B cell (primary cell): ENCODE data around the gene AK3. TPM values are rescaled to one million over a fixed set of nuclear protein-coding genes. Genes with fewer than 3 reads are reported as not detected.
"Not testable (repeated sequence)": the region's sequence is repeated elsewhere in the genome, so short reads cannot be mapped to it uniquely, and the experiment has no call there.

Experiments used
- ATAC-seq: fragments of 200-7000 bp; cut with Tn5 transposase; one replicate; pipeline ENCODE4 v1.10.0; 2021; ENCODE audit warnings: low read depth, mild to moderate bottlenecking, moderate number of reproducible peaks, moderate library complexity
- CTCF ChIA-PET: fragments of 350-600 bp; sonication (Branson Sonifier 250); formaldehyde crosslinking; loops from one replicate; lab custom pipeline; 2021; ENCODE audit warnings: antibody characterized with exemption, inconsistent platforms; lab: Charles Lee
- POLR2A ChIA-PET: fragments of 350-600 bp; sonication (Branson Sonifier 250); formaldehyde crosslinking; loops from one replicate; lab custom pipeline; 2021; ENCODE audit warnings: antibody characterized with exemption; lab: Charles Lee
- DNase-seq: peaks from one replicate; pipeline ENCODE4 v3.0.0; 2013
- H2AFZ ChIP-seq: 2 replicates; pipeline ENCODE4 v1.6.1; 2012; ENCODE audit warnings: mild to moderate bottlenecking, low read depth, low read length; ENCODE audit not compliant: insufficient read depth, poor library complexity, severe bottlenecking
- H3K27ac ChIP-seq, 2 donors: 1 replicate in 1 of 2; 2 replicates in 1 of 2; pipeline ENCODE4 v1.5.1; 2012 to 2013; ENCODE audit warnings: low read length in 2 of 2, mild to moderate bottlenecking in 2 of 2, moderate library complexity in 1 of 2
- H3K27me3 ChIP-seq, 4 experiments: fragments of 200-600 bp in 1 of 4; sonication (generic) in 1 of 4; replicated peaks in 1 of 4; 1 replicate in 2 of 4; 2 replicates in 2 of 4; pipeline versions ENCODE4 v1.6.1 to v1.7.0; 2013 to 2016; ENCODE audit warnings: low read length in 3 of 4, mild to moderate bottlenecking in 2 of 4, mixed read lengths in 1 of 4, moderate library complexity in 1 of 4; ENCODE audit not compliant: insufficient read depth in 4 of 4, control insufficient read depth in 3 of 4; ENCODE audit errors: control extremely low read depth in 1 of 4
- H3K36me3 ChIP-seq, 2 experiments: replicated peaks in 1 of 2; 1 replicate in 1 of 2; 2 replicates in 1 of 2; pipeline versions ENCODE4 v1.6.1 to v1.7.1; 2013; ENCODE audit warnings: low read length in 1 of 2; ENCODE audit not compliant: insufficient read depth in 2 of 2, control insufficient read depth in 1 of 2; ENCODE audit errors: control extremely low read depth in 1 of 2, extremely low read depth in 1 of 2
- H3K4me1 ChIP-seq, 2 donors: fragments of 200-600 bp in 1 of 2; sonication (generic) in 1 of 2; 1 replicate in 1 of 2; 2 replicates in 1 of 2; pipeline versions ENCODE4 v1.5.1 to v1.6.1; 2013 to 2017; ENCODE audit warnings: low read length in 2 of 2; ENCODE audit not compliant: control insufficient read depth in 2 of 2, insufficient read depth in 2 of 2
- H3K4me2 ChIP-seq: replicated peaks from 2 replicates; pipeline ENCODE3; 2012; ENCODE audit warnings: mild to moderate bottlenecking, low read depth, low read length; ENCODE audit not compliant: poor library complexity, severe bottlenecking
- H3K4me3 ChIP-seq, 5 experiments: fragments of 200-600 bp in 1 of 5; sonication (generic) in 1 of 5; 1 replicate in 3 of 5; 2 replicates in 2 of 5; pipeline versions ENCODE4 v1.5.1 to v1.7.0; 2011 to 2016; ENCODE audit warnings: low read length in 4 of 5, mild to moderate bottlenecking in 4 of 5, low read depth in 2 of 5, control low read depth in 1 of 5, moderate library complexity in 1 of 5; ENCODE audit not compliant: insufficient read depth in 1 of 5; ENCODE audit errors: control extremely low read depth in 1 of 5, extremely low read depth in 1 of 5
- H3K79me2 ChIP-seq: fragments of 200-600 bp; sonication (generic); one replicate; pipeline ENCODE4 v1.6.0; 2016; ENCODE audit warnings: low read length; ENCODE audit not compliant: control insufficient read depth, insufficient read depth
- H3K9ac ChIP-seq: fragments of 200-600 bp; sonication (generic); 2 replicates; pipeline ENCODE4 v1.6.1; 2017; ENCODE audit warnings: mild to moderate bottlenecking, low read length, moderate library complexity
- H3K9me3 ChIP-seq, 3 donors: one replicate each; pipeline versions ENCODE4 v1.6.1 to v1.7.1; 2013; ENCODE audit warnings: low read length in 2 of 3; ENCODE audit not compliant: control insufficient read depth in 2 of 3, insufficient read depth in 1 of 3; ENCODE audit errors: control extremely low read depth in 1 of 3
- H4K20me1 ChIP-seq: 2 replicates; pipeline ENCODE4 v1.6.0; 2012; ENCODE audit warnings: mild to moderate bottlenecking, low read length; ENCODE audit not compliant: insufficient read depth, control insufficient read depth, poor library complexity, severe bottlenecking
- H3K27ac Mint-ChIP-seq: one replicate; pipeline ENCODE4 v1.8.0; 2021; ENCODE audit warnings: mixed read lengths
- H3K27me3 Mint-ChIP-seq: one replicate; pipeline ENCODE4 v1.8.0; 2021; ENCODE audit warnings: mixed read lengths
- H3K4me1 Mint-ChIP-seq: one replicate; pipeline ENCODE4 v1.8.0; 2021; ENCODE audit warnings: mixed read lengths
- H3K4me3 Mint-ChIP-seq: one replicate; pipeline ENCODE4 v1.8.0; 2021; ENCODE audit warnings: mixed read lengths
- H3K9me3 Mint-ChIP-seq: one replicate; pipeline ENCODE4 v1.8.0; 2022; ENCODE audit warnings: mixed read lengths; ENCODE audit not compliant: insufficient read depth
- EZH2 ChIP-seq: IDR thresholded peaks from 2 replicates; pipeline ENCODE4 v1.6.1; 2012; ENCODE audit warnings: borderline replicate concordance, low read depth, mild to moderate bottlenecking, moderate library complexity, low read length; ENCODE audit not compliant: insufficient read depth, poor library complexity, severe bottlenecking
- WGBS: methylation state at CpG from one replicate; pipeline ENCODE4 v1.1.5; 2013; ENCODE audit warnings: missing lambda C conversion rate; ENCODE audit not compliant: insufficient coverage; 5-methylcytosine and 5-hydroxymethylcytosine counted together
- intact Hi-C: fragments of 100-400 bp; cut with micrococcal nuclease; formaldehyde crosslinking; loops from one replicate; pipeline ENCODE4 v1.10.0; 2022
- polyA plus RNA-seq: library from polyadenylated mRNA; depleted of rRNA; stranded (reverse); fragments of >200 nt; gene quantifications from 2 replicates; pipeline ENCODE4 v1.2.3, GENCODE V29; 2012
- total RNA-seq, 2 donors: library from RNA; stranded (reverse); fragments of 120-200 nt in 1 of 2; gene quantifications; 1 replicate in 1 of 2; 2 replicates in 1 of 2; pipeline versions ENCODE4 v1.2.3 to v1.2.4, GENCODE V29; 2013 to 2022
- TF ChIP-seq, protein P1 (sequence below): fragments of 200-600 bp; IDR thresholded peaks from one replicate; pipeline ENCODE4 v1.8.0; 2022; ENCODE audit warnings: antibody characterized with exemption, mild to moderate bottlenecking

AK3 gene
- total and polyA plus RNA-seq, 2 donors (not counting 1 experiment from before 2014, with no cell fraction given) = 9.9 to 22.9 TPM

DNA sequence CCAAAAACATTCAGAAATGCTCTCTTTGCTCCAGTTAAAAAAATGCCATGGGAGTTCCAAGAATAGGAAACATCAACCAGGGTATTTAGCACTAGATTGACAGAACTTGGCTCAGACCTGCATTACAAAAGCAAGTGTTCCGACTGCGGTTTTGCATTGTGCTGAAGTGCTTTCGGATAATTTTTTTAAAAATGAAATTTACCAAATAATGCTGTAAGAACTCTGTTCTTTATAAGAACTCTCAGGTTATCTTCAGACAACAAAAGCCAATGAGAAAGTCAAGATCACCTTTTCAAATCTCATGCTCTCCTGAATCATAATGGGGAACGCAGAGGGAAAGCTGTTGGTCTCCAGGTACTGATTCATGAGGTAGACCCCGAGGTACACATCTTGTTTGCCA lies 79.4 kb downstream of the AK3 start:
- peak overlapping the region; percentile 80 for H2AFZ ChIP-seq
- Mint-ChIP-seq H3K9me3 (no peaks in the 10 kb centered on the region), H3K4me3 (peak overlapping the region; percentile 96), H3K27me3 (peaks cover 6% of the 10 kb centered on the region), H3K27ac (peak overlapping the region; percentile 91), H3K4me1 (peaks cover 46% of the 10 kb centered on the region)
- POLR2A ChIA-PET = no interaction called here
- H3K9ac ChIP-seq = peak overlapping the region; percentile 73
- H3K27me3 ChIP-seq = peaks cover 0 to 1% (median 0%) of the 10 kb centered on the region in 4 experiments
- peak overlapping the region; percentile 42 to 57 for H3K27ac ChIP-seq
- H3K79me2 ChIP-seq = no peaks in the 10 kb centered on the region
- DNase-seq = no peak
- H3K9me3 ChIP-seq = no peaks in the 10 kb centered on the region
- CTCF ChIA-PET = no interaction called here
- H3K4me2 ChIP-seq = peak overlapping the region; percentile 85
- H3K36me3 ChIP-seq = no peaks in the 10 kb centered on the region
- intact Hi-C loops = loop anchor here (1.0 to 5.0 kb wide), 4 partner anchors 18 to 326 kb away; partner anchors contain the start of genes AK3, CDC37L1, JAK2 and RCL1
- 0% methylated on average over 3 of the region's 5 CpGs for WGBS
- no peak for ATAC-seq
- H3K4me1 ChIP-seq = peaks cover 45 to 47% of the 10 kb centered on the region in 2 donors
- H4K20me1 ChIP-seq = no peaks in the 10 kb centered on the region
- peak overlapping the region in 4 of 5 experiments; percentile 73 to 92 (median 76) for H3K4me3 ChIP-seq
- TF ChIP-seq, protein P1, sequence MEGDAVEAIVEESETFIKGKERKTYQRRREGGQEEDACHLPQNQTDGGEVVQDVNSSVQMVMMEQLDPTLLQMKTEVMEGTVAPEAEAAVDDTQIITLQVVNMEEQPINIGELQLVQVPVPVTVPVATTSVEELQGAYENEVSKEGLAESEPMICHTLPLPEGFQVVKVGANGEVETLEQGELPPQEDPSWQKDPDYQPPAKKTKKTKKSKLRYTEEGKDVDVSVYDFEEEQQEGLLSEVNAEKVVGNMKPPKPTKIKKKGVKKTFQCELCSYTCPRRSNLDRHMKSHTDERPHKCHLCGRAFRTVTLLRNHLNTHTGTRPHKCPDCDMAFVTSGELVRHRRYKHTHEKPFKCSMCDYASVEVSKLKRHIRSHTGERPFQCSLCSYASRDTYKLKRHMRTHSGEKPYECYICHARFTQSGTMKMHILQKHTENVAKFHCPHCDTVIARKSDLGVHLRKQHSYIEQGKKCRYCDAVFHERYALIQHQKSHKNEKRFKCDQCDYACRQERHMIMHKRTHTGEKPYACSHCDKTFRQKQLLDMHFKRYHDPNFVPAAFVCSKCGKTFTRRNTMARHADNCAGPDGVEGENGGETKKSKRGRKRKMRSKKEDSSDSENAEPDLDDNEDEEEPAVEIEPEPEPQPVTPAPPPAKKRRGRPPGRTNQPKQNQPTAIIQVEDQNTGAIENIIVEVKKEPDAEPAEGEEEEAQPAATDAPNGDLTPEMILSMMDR = no peak
- TF ChIP-seq EZH2 = no peak

DNA sequence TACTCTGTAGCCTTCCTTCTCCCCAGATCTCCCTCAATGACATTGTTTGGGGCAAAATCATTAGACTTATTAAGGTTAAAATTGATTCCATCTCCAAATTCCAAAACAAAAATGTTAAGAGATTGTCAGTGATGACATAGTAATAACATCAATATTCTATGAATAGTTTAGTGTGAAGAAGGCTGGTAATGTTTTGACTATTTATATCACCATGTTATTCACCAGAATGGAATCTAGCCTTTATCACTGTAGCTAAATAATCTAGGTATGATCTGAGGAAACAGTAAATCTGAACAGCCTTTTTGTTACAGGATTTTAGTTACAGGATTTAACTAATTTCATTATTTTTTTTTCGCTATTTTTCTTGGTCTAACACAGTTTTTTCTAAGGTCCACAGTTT lies 79.8 kb downstream of the AK3 start:
- Mint-ChIP-seq H3K27ac (no peak overlapping the region), H3K9me3 (no peaks in the 10 kb centered on the region), H3K27me3 (peaks cover 2% of the 10 kb centered on the region), H3K4me1 (peaks cover 42% of the 10 kb centered on the region), H3K4me3 (no peak overlapping the region)
- no CpG with 5 or more reads among the region's 1 CpG for WGBS
- H3K9me3 ChIP-seq = no peaks in the 10 kb centered on the region
- no peak overlapping the region for H3K9ac ChIP-seq
- no peaks in the 10 kb centered on the region for H3K79me2 ChIP-seq
- H2AFZ ChIP-seq = peak overlapping the region; percentile 80
- CTCF ChIA-PET = no interaction called here
- DNase-seq (no peak), ATAC-seq (no peak)
- no peaks in the 10 kb centered on the region for H3K27me3 ChIP-seq
- intact Hi-C loops = loop anchor here (5.0 kb wide), 2 partner anchors 131 to 326 kb away; partner anchors contain the start of genes JAK2 and RCL1
- no peak overlapping the region for H3K4me3 ChIP-seq
- peaks cover 40 to 42% of the 10 kb centered on the region in 2 donors for H3K4me1 ChIP-seq
- H3K36me3 ChIP-seq = no peaks in the 10 kb centered on the region
- no peaks in the 10 kb centered on the region for H4K20me1 ChIP-seq
- POLR2A ChIA-PET = no interaction called here
- H3K4me2 ChIP-seq = peak overlapping the region; percentile 85
- TF ChIP-seq, protein P1 = no peak
- no peak for TF ChIP-seq EZH2
- no peak overlapping the region for H3K27ac ChIP-seq

DNA sequence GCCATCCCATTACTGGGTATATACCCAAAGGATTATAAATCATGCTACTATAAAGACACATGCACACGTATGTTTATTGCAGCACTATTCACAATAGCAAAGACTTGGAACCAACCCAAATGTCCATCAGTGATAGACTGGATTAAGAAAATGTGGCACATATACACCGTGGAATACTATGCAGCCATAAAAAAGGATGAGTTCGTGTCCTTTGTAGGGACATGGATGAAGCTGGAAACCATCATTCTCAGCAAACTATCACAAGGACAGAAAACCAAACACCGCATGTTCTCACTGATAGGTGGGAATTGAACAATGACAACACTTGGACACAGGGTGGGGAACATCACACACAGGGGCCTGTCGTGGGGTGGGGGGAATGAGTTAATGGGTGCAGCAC lies 80.3 kb downstream of the AK3 start:
- ATAC-seq, H2AFZ ChIP-seq, H3K4me3 ChIP-seq, POLR2A ChIA-PET, H3K79me2 ChIP-seq, H3K9me3 Mint-ChIP-seq, H3K27me3 Mint-ChIP-seq, H3K4me2 ChIP-seq, H3K9ac ChIP-seq, H4K20me1 ChIP-seq, H3K9me3 ChIP-seq, H3K27ac ChIP-seq, H3K36me3 ChIP-seq, DNase-seq, H3K27me3 ChIP-seq, CTCF ChIA-PET, H3K27ac Mint-ChIP-seq: not testable (repeated sequence)
- intact Hi-C loops = loop anchor here (5.0 kb wide), 2 partner anchors 132 to 327 kb away; partner anchors contain the start of genes JAK2 and RCL1
- WGBS = no CpG with 5 or more reads among the region's 5 CpGs
- Mint-ChIP-seq H3K4me1 (peaks cover 37% of the 10 kb centered on the region), H3K4me3 (peak overlapping the region; percentile 49)
- peaks cover 36 to 37% of the 10 kb centered on the region in 2 donors for H3K4me1 ChIP-seq
